IMR-90 (cell line): Measurements from ENCODE around the gene CLK4. TPM values are rescaled to one million over a fixed set of nuclear protein-coding genes. Genes with fewer than 3 reads are reported as not detected.

ENCODE experiments used
- ATAC-seq: fragments of 200-7000 bp; cut with Tn5 transposase; 2 replicates; pipeline ENCODE4 v1.9.1; 2020; ENCODE audit warnings: low read depth, mild to moderate bottlenecking, moderate library complexity
- BruUV-seq: library from RNA; stranded (reverse); fragments of 400-500 nt; replicated peaks from 2 replicates; lab custom pipeline; 2021; lab: Mats Ljungman, UMichigan
- CTCF ChIA-PET: fragments of 300-600 bp; formaldehyde crosslinking; extraction: SDS; loops from one replicate; lab custom pipeline; 2021; ENCODE audit warnings: antibody characterized with exemption; lab: Yijun Ruan, JAX
- POLR2A ChIA-PET: fragments of 300-600 bp; sonication (Branson Sonifier 250); formaldehyde crosslinking; loops from one replicate; lab custom pipeline; 2022; ENCODE audit warnings: antibody characterized with exemption; ENCODE audit not compliant: unreplicated experiment; lab: Charles Lee
- DNase-seq: peaks from one replicate; pipeline ENCODE4 v3.0.0; 2013
- H2AFZ ChIP-seq: replicated peaks from 2 replicates; pipeline ENCODE3; 2013; ENCODE audit warnings: low read length, mild to moderate bottlenecking; ENCODE audit not compliant: poor library complexity
- H2AK5ac ChIP-seq: 2 replicates; pipeline ENCODE4 v1.6.1; 2013; ENCODE audit warnings: low read depth, low read length, inconsistent platforms
- H2AK9ac ChIP-seq: replicated peaks from 2 replicates; pipeline ENCODE3; 2013; ENCODE audit warnings: mild to moderate bottlenecking, low read depth, low read length, moderate library complexity; ENCODE audit not compliant: poor library complexity
- H2BK120ac ChIP-seq: 2 replicates; pipeline ENCODE4 v1.6.1; 2013; ENCODE audit warnings: low read depth, low read length, inconsistent platforms
- H2BK15ac ChIP-seq: 3 replicates; pipeline ENCODE4 v1.6.1; 2013; ENCODE audit warnings: low read depth, low read length, inconsistent platforms
- H2BK20ac ChIP-seq: 2 replicates; pipeline ENCODE4 v1.6.1; 2013; ENCODE audit warnings: low read depth, mild to moderate bottlenecking, inconsistent platforms, low read length, moderate library complexity
- H2BK5ac ChIP-seq: 2 replicates; pipeline ENCODE4 v1.6.1; 2013; ENCODE audit warnings: mild to moderate bottlenecking, low read depth, low read length, inconsistent platforms; ENCODE audit not compliant: poor library complexity, severe bottlenecking
- H3K14ac ChIP-seq: replicated peaks from 2 replicates; pipeline ENCODE4 v1.6.1; 2013; ENCODE audit warnings: low read depth, low read length, inconsistent platforms
- H3K18ac ChIP-seq: 2 replicates; pipeline ENCODE4 v1.6.1; 2013; ENCODE audit warnings: low read depth, low read length, control low read depth
- H3K23ac ChIP-seq: 2 replicates; pipeline ENCODE4 v1.6.1; 2013; ENCODE audit warnings: low read depth, low read length, inconsistent platforms
- H3K27ac ChIP-seq: 2 replicates; pipeline ENCODE4 v1.5.1; 2013; ENCODE audit warnings: mild to moderate bottlenecking, control low read depth, low read length; ENCODE audit not compliant: insufficient read depth
- H3K27me3 ChIP-seq: 2 replicates; pipeline ENCODE4 v1.6.1; 2013; ENCODE audit warnings: low read length; ENCODE audit not compliant: control insufficient read depth, insufficient read depth
- H3K36me3 ChIP-seq: 2 replicates; pipeline ENCODE4 v1.6.1; 2013; ENCODE audit warnings: low read length, mixed read lengths; ENCODE audit not compliant: control insufficient read depth, insufficient read depth
- H3K4ac ChIP-seq: 2 replicates; pipeline ENCODE4 v1.6.1; 2013; ENCODE audit warnings: low read depth, low read length, inconsistent platforms
- H3K4me1 ChIP-seq: 2 replicates; pipeline ENCODE4 v1.6.1; 2013; ENCODE audit warnings: low read length, mixed read lengths; ENCODE audit not compliant: control insufficient read depth, insufficient read depth
- H3K4me2 ChIP-seq: 2 replicates; pipeline ENCODE4 v1.6.1; 2013; ENCODE audit warnings: low read depth, mild to moderate bottlenecking, control low read depth, low read length, moderate library complexity
- H3K4me3 ChIP-seq: 2 replicates; pipeline ENCODE4 v1.5.1; 2013; ENCODE audit warnings: low read depth, mild to moderate bottlenecking, control low read depth, low read length, moderate library complexity; ENCODE audit not compliant: insufficient read depth
- H3K56ac ChIP-seq: 2 replicates; pipeline ENCODE4 v1.6.1; 2013; ENCODE audit warnings: low read length, inconsistent platforms; ENCODE audit not compliant: insufficient read depth; ENCODE audit errors: extremely low read depth
- H3K79me1 ChIP-seq, 2 experiments: 2 replicates each; pipeline ENCODE4 v1.6.1; 2013; ENCODE audit warnings: low read length in 2 of 2, inconsistent platforms in 1 of 2, low read depth in 1 of 2
- H3K9ac ChIP-seq: 2 replicates; pipeline ENCODE4 v1.6.1; 2013; ENCODE audit warnings: low read depth, low read length, control low read depth
- H3K9me1 ChIP-seq: 2 replicates; pipeline ENCODE4 v1.6.1; 2013; ENCODE audit warnings: low read length, inconsistent platforms; ENCODE audit not compliant: insufficient read depth
- H3K9me3 ChIP-seq: 2 replicates; pipeline ENCODE4 v1.6.1; 2013; ENCODE audit warnings: low read length; ENCODE audit not compliant: control insufficient read depth, insufficient read depth
- H4K20me1 ChIP-seq: 2 replicates; pipeline ENCODE4 v1.6.1; 2013; ENCODE audit warnings: low read length, inconsistent platforms; ENCODE audit not compliant: insufficient read depth
- H4K5ac ChIP-seq: 2 replicates; pipeline ENCODE4 v1.6.1; 2013; ENCODE audit warnings: mild to moderate bottlenecking, low read depth, low read length, control low read depth
- H4K8ac ChIP-seq, 2 experiments: 2 replicates each; pipeline ENCODE4 v1.6.1; 2013; ENCODE audit warnings: low read depth in 2 of 2, low read length in 2 of 2, control low read depth in 1 of 2, inconsistent platforms in 1 of 2
- H4K91ac ChIP-seq: 2 replicates; pipeline ENCODE4 v1.6.1; 2013; ENCODE audit warnings: low read depth, low read length, inconsistent platforms; ENCODE audit not compliant: insufficient read depth
- RAD21 ChIP-seq: IDR thresholded peaks from 2 replicates; pipeline ENCODE4 v1.6.1; 2012; ENCODE audit warnings: low read length, improper control_type of control experiment
- RCOR1 ChIP-seq: IDR thresholded peaks from 2 replicates; pipeline ENCODE4 v1.6.1; 2012; ENCODE audit warnings: mild to moderate bottlenecking, low read length, improper control_type of control experiment; ENCODE audit not compliant: insufficient replicate concordance
- WGBS, 2 experiments: methylation state at CpG; one replicate each; pipeline versions ENCODE4 v1.1.5 to v1.1.7; 2013; ENCODE audit warnings: missing lambda C conversion rate in 2 of 2; ENCODE audit not compliant: insufficient read length in 1 of 2; ENCODE audit errors: extremely low coverage in 2 of 2; 5-methylcytosine and 5-hydroxymethylcytosine counted together
- dilution Hi-C: fragments of 300-500 bp; cut with HindIII; formaldehyde crosslinking; loops from one replicate; pipeline ENCODE4 v1.14.3; 2018; ENCODE audit warnings: low sequenced_read_pairs; ENCODE audit not compliant: unreplicated experiment
- in situ Hi-C: fragments of 300-500 bp; cut with MboI; formaldehyde crosslinking; loops from 3 replicates; pipeline ENCODE4 v1.14.3; 2019; ENCODE audit warnings: low sequenced_read_pairs, inconsistent platforms, mixed read lengths
- intact Hi-C: fragments of 100-400 bp; cut with micrococcal nuclease; formaldehyde crosslinking; loops from 2 replicates; pipeline ENCODE4 v1.10.0; 2022
- polyA plus RNA-seq, 3 experiments: library from polyadenylated mRNA; depleted of rRNA; stranded (reverse); fragments of >200 nt; gene quantifications; 2 replicates each; pipeline ENCODE4 v1.2.3, GENCODE V29; 2012; ENCODE audit warnings: low replicate concordance in 1 of 3
- total RNA-seq: library from RNA; depleted of rRNA; stranded (reverse); fragments of >200 nt; gene quantifications from 2 replicates; pipeline ENCODE4 v1.2.3, GENCODE V29; 2012

Gene CLK4
- total and polyA plus RNA-seq, 2 of the 4 experiments (the other 2 are of a cell fraction), result 8.2 to 11.9 TPM

DNA sequence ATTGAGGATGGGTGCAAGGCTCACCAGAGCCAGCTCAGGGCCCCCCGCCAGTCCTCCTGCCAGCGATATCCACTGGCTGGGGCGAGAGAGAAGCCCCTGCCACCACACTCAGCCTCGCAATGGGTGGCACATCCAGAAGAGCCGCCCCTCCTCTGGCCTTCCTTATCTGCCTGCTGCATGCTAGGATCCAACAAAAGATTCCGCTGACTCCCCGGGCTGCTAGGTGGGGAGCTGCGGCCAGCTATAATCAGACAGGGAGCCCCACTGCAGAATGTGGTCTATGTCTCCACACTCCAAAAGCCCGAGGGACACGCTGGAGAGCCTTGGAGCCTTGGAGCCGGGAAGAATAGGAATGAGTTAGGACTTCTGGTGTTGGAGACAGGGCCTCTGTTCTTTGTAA lies 69.4 kb downstream of the CLK4 start:
- BruUV-seq, result no TSS peak
- intact Hi-C loops (no loop called here), dilution Hi-C loops (no loop called here), in situ Hi-C loops (no loop called here)
- Histone ChIP-seq H3K9me1 (no peaks in the 10 kb centered on the region), H2BK120ac (no peak overlapping the region), H2BK15ac (no peak overlapping the region), H4K20me1 (no peaks in the 10 kb centered on the region), H3K4me1 (no peaks in the 10 kb centered on the region), H4K8ac (no peak overlapping the region), H3K79me1 (no peaks in the 10 kb centered on the region), H3K56ac (no peak overlapping the region), H4K5ac (no peak overlapping the region), H2BK5ac (no peak overlapping the region), H3K4me2 (no peak overlapping the region), H3K9me3 (peaks cover 20% of the 10 kb centered on the region), H3K18ac (no peak overlapping the region), H4K91ac (no peak overlapping the region), H3K14ac (no peak overlapping the region), H3K9ac (no peak overlapping the region), H3K36me3 (no peaks in the 10 kb centered on the region), H2AK5ac (no peak overlapping the region), H3K27ac (no peak overlapping the region), H3K27me3 (no peaks in the 10 kb centered on the region), H3K23ac (no peak overlapping the region), H3K4me3 (no peak overlapping the region), H2BK20ac (no peak overlapping the region), H2AFZ (no peak overlapping the region), H2AK9ac (no peak overlapping the region), H3K4ac (no peak overlapping the region)
- WGBS, 2 experiments, result no CpG with 5 or more reads among the region's 11 CpGs
- CTCF ChIA-PET, result no interaction called here
- ATAC-seq, result no peak
- no peak for DNase-seq
- no peak for TF ChIP-seq RAD21
- TF ChIP-seq RCOR1, result no peak
- POLR2A ChIA-PET, result no interaction called here
